ENCODE results near the gene DCTPP1.
A peak's percentile ranks its signal among the peaks of the same experiment; 100 is the strongest.

DNA sequence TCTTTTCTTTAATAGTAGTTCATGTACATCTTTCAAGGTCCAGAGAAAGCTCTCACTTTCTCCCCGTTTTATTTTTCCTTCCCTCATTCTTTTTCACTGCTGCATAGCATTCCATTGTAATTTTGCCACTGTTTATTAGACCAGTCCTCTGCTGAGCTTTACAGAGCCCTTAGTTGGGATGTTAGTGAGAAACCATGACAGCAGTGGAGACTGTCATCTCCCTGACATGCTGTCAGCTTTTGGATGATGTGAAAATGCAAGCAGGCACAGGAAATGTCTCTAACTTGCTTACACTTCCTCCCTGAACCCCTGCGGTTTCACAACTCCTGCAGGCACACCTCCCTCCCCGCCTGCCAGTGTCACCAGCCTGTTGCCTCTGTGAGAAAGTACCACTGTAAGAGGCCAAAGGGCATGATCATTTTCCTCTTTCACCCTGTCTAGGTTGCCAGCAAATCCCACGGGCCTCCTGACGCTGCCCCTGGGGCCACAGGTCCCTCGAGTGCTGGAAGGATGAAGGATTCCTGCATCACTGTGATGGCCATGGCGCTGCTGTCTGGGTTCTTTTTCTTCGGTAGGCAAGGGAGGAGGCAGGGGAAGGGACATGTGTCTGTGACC lies 42.6 kb upstream of the DCTPP1 start, which contains the start of gene ITGAL:
- TF ChIP-seq POLR2AphosphoS5 (IDR thresholded peaks at IDR 0.05; ENCODE audit: low read depth, low read length) (peak; percentile 76), TAF1 (IDR thresholded peaks at IDR 0.05; ENCODE audit: low read depth, low read length) (peak; percentile 52; the same call in 1 of the 2 replicates), POLR2A (IDR thresholded peaks at IDR 0.05; ENCODE audit: low read depth, low read length) (peak; percentile 52; the same call in 1 of the 2 replicates), POU2F2 (IDR thresholded peaks at IDR 0.05; ENCODE audit: low read depth, low read length) (peak; percentile 77)
